BJ (cell line): ENCODE results near the gene PLA2G6. TPM values are rescaled to one million over a fixed set of nuclear protein-coding genes. Genes with fewer than 3 reads are reported as not detected.
"Not testable (repeated sequence)": the region's sequence is repeated elsewhere in the genome, so short reads cannot be mapped to it uniquely, and the experiment has no call there.

Experiments used
- CTCF ChIA-PET: fragments of 350-600 bp; formaldehyde crosslinking; extraction: SDS; loops from one replicate; lab custom pipeline; 2021; ENCODE audit warnings: antibody characterized with exemption, inconsistent platforms; lab: Yijun Ruan, JAX
- POLR2A ChIA-PET: fragments of 300-600 bp; sonication (Branson Sonifier 250); formaldehyde crosslinking; extraction: SDS; loops from one replicate; lab custom pipeline; 2021; ENCODE audit warnings: antibody characterized with exemption; lab: Charles Lee
- DNase-seq: peaks from one replicate; pipeline ENCODE4 v3.0.0-alpha.2; 2011; ENCODE audit warnings: low read depth
- H3K27me3 ChIP-seq: 2 replicates; pipeline ENCODE4 v1.6.0; 2011; ENCODE audit warnings: low read length; ENCODE audit not compliant: control insufficient read depth, insufficient read depth
- H3K36me3 ChIP-seq: 2 replicates; pipeline ENCODE4 v1.5.1; 2011; ENCODE audit warnings: low read length; ENCODE audit not compliant: control insufficient read depth, insufficient read depth
- H3K4me3 ChIP-seq: 2 replicates; pipeline ENCODE4 v1.5.1; 2011; ENCODE audit warnings: low read depth, mild to moderate bottlenecking, control low read depth, low read length
- polyA plus RNA-seq: library from polyadenylated mRNA; depleted of rRNA; stranded (reverse); fragments of >200 nt; gene quantifications from 2 replicates; pipeline ENCODE4 v1.2.3, GENCODE V29; 2011
- TF ChIP-seq, protein P1 (sequence below): IDR thresholded peaks from 2 replicates; pipeline ENCODE4 v1.5.1; 2011; ENCODE audit warnings: low read depth, mild to moderate bottlenecking, control low read depth, inconsistent platforms, low read length, moderate library complexity; ENCODE audit not compliant: insufficient read depth

Gene PLA2G6
- polyA plus RNA-seq, 1 experiment, result 14.9 TPM

DNA sequence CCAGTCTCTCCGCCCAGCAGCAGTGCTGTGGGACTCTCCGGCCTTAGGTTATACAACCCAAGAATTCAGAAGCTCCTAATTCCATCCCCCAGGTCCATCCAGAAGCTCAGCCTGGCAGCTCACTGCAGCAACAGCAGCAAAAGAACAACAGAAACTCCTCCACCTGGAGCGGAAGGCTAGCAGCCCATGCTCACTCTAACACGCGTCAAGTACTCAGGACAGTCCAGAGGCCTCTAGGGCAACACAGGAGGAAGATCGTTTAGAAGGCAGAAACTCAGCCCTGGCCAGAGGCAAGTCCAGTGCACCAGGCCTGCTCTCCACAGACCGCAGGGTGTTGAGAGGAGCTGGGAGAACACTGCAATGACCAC is 17.1 kb downstream of the PLA2G6 start:
- no peaks in the 10 kb centered on the region for H3K27me3 ChIP-seq
- TF ChIP-seq, protein P1, sequence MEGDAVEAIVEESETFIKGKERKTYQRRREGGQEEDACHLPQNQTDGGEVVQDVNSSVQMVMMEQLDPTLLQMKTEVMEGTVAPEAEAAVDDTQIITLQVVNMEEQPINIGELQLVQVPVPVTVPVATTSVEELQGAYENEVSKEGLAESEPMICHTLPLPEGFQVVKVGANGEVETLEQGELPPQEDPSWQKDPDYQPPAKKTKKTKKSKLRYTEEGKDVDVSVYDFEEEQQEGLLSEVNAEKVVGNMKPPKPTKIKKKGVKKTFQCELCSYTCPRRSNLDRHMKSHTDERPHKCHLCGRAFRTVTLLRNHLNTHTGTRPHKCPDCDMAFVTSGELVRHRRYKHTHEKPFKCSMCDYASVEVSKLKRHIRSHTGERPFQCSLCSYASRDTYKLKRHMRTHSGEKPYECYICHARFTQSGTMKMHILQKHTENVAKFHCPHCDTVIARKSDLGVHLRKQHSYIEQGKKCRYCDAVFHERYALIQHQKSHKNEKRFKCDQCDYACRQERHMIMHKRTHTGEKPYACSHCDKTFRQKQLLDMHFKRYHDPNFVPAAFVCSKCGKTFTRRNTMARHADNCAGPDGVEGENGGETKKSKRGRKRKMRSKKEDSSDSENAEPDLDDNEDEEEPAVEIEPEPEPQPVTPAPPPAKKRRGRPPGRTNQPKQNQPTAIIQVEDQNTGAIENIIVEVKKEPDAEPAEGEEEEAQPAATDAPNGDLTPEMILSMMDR, result no peak
- DNase-seq, result no peak
- H3K4me3 ChIP-seq, result no peak overlapping the region
- ChIA-PET POLR2A (no interaction called here), CTCF (no interaction called here)
- H3K36me3 ChIP-seq, result no peaks in the 10 kb centered on the region

DNA sequence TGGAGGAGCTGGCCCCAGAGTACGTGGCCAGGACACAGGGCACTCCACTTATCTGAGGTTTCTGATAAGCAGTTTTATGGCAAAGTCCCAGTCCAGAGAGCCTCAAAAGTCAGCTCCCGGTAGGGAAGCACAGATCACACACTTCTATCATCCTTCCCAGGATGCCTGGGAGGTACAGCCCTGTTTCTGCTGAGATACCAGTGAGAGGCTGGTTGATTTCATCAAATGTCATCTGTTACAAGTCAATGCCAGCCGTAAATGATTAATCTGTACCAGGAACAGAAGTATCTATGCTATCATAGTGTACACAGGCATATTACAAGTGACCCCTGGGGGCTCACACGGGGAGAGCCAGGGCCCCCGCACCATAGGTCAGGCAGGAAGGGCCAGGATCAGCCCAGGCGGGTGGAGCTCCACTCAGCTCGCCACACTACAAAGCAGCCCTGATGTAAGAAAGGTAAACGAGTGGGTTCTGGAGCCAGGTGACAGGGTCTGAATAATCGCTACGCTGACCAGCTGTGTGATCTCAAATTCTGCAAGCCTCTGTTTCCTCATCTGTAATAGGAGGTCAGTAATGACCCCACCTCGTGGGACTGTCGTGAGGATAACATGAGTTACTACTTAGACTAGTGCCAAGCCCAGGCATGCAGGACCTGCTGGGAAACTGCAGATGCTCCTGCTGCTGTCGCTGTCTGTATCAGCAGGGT is 17.6 kb downstream of the PLA2G6 start:
- DNase-seq, result no peak
- CTCF ChIA-PET, result no interaction called here
- POLR2A ChIA-PET, result no interaction called here

DNA sequence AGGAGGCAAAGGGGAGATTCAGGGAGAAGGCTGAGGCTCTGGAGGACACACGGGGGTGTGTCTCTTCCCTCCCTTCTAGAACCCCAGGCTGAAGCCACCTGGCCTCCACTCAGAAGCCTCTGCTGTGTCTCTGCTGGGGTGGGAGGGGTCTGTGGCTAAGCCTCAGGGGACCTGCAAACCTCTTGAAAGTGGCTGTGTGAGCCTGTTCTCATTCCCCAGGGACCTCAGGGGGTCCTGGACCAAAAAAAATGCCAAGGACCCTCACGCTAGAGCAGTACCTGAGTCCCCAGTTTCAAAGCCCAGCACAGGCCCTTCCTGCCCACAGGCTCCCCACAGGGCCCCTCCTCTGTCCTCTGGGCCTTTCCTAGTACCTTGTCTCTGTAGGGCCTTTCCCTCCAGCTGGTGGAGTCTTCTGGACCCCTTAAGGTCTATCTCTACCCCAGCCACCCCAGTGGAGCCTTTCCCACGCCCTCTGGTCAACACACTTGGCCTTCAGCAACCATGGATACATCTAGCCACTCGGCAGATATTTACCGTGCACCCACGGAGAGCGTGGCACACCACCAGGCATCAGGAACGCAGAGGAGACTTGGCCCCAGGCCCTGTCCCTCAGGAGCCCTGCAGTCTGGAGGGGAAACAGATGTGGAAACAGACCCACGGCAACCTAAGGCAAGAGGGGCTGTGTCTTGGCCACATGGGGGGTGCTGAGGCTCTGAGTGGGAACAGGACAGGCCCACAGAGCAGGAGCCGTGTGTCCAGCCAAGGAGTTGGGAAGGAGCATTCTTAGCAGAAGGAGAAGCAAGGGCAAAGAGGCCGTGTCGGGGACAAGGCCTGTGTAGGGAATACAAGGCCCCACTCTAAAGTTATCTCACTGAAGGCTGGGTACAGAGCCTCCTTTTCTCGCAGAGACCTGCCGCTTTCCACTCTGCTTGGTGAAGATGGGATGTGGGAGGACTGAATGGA is 18.5 kb downstream of the PLA2G6 start:
- CTCF ChIA-PET, result no interaction called here

More for the DNA sequence above, 17.6 kb downstream of the PLA2G6 start:
- Histone ChIP-seq H3K36me3 (no peaks in the 10 kb centered on the region), H3K27me3 (no peaks in the 10 kb centered on the region), H3K4me3 (no peak overlapping the region)
- TF ChIP-seq, protein P1, result no peak

DNA sequence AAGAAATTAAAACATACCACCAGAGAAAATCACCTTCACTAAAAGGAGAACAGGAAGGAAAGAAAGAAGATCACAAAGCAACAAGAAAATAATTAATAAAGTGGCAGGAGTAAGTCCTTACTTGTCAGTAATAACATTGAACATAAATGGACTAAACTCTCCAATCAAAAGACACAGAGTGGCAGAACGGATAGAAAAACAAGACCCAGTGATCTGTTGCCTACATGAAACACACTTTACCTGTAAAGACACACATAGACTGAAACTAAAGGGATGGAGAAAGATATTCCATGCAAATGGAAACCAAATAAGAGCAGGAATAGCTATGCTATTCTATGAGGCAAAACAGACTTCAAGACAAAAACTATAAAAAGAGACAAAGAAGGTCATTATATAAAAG is 25.9 kb downstream of the PLA2G6 start:
- Histone ChIP-seq H3K36me3 (no peaks in the 10 kb centered on the region), H3K27me3 (no peaks in the 10 kb centered on the region), H3K4me3 (no peak overlapping the region)
- no peak for DNase-seq
- POLR2A ChIA-PET, result no interaction called here
- TF ChIP-seq, protein P1, result no peak
- CTCF ChIA-PET, result no interaction called here

More for the DNA sequence above, 18.5 kb downstream of the PLA2G6 start:
- Histone ChIP-seq H3K27me3 (no peaks in the 10 kb centered on the region), H3K36me3 (no peaks in the 10 kb centered on the region), H3K4me3 (no peak overlapping the region)
- POLR2A ChIA-PET, result no interaction called here
- no peak for DNase-seq
- TF ChIP-seq, protein P1, result no peak

DNA sequence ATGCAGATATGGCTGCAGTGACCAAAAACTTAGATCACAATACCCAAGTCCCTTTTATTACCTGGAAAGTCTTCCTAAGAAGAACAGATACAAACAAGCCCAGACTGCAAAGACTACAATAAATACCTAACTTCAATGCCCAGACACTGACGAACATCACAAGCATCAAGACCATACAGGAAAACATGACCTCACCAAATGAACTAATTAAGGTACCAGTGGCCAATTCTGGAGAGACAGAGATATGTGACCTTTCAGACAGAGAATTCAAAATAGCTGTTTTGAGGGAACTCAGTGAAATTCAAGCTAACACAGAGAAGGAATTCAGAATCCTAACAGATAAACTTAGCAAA is 27.1 kb downstream of the PLA2G6 start:
- CTCF ChIA-PET, result interaction anchor here (1.4 kb wide), 1 partner anchor 11 kb away, joined by 3 read pairs; no protein-coding TSS in a partner anchor
- H3K27me3 ChIP-seq, POLR2A ChIA-PET, H3K36me3 ChIP-seq, H3K4me3 ChIP-seq, DNase-seq: not testable (repeated sequence)
